ENCODE data around the gene SLC8A3. TPM values are rescaled to one million over a fixed set of nuclear protein-coding genes. Genes with fewer than 3 reads are reported as not detected.

The SLC8A3 gene
- total RNA-seq, 1 donor from 2014 or later, result not detected

GRCh38 chr14:70067810-70068209, 120.9 kb downstream of the SLC8A3 start:
- H3K9me3 Mint-ChIP-seq (ENCODE audit: unreplicated experiment), result no peaks in the 10 kb centered on the region
- peaks cover 1% of the 10 kb centered on the region for H3K27me3 Mint-ChIP-seq (ENCODE audit: unreplicated experiment)
- no peak overlapping the region for H3K27ac Mint-ChIP-seq (ENCODE audit: unreplicated experiment)
- H3K4me1 Mint-ChIP-seq (ENCODE audit: unreplicated experiment), result no peaks in the 10 kb centered on the region
- no peak for TF ChIP-seq CTCF (IDR thresholded peaks at IDR 0.05)
- H3K36me3 Mint-ChIP-seq (ENCODE audit: unreplicated experiment), result no peaks in the 10 kb centered on the region
- H3K4me3 Mint-ChIP-seq (ENCODE audit: unreplicated experiment), result no peak overlapping the region
- no peak for DNase-seq (ENCODE audit: extremely low spot score, unreplicated experiment)

GRCh38 chr14:70064136-70064865, 124.5 kb downstream of the SLC8A3 start:
- Mint-ChIP-seq H3K36me3 (ENCODE audit: unreplicated experiment) (no peaks in the 10 kb centered on the region), H3K9me3 (ENCODE audit: unreplicated experiment) (no peaks in the 10 kb centered on the region), H3K27me3 (ENCODE audit: unreplicated experiment) (no peaks in the 10 kb centered on the region), H3K4me1 (ENCODE audit: unreplicated experiment) (no peaks in the 10 kb centered on the region), H3K4me3 (ENCODE audit: unreplicated experiment) (no peak overlapping the region), H3K27ac (ENCODE audit: unreplicated experiment) (no peak overlapping the region)
- no peak for DNase-seq (ENCODE audit: extremely low spot score, unreplicated experiment)
- TF ChIP-seq CTCF (IDR thresholded peaks at IDR 0.05), result no peak

- Mint-ChIP-seq H3K4me1 (ENCODE audit: unreplicated experiment) (no peaks in the 10 kb centered on the region), H3K27ac (ENCODE audit: unreplicated experiment) (no peak overlapping the region), H3K36me3 (ENCODE audit: unreplicated experiment) (no peaks in the 10 kb centered on the region), H3K4me3 (ENCODE audit: unreplicated experiment) (no peak overlapping the region), H3K27me3 (ENCODE audit: unreplicated experiment) (no peaks in the 10 kb centered on the region), H3K9me3 (ENCODE audit: unreplicated experiment) (no peaks in the 10 kb centered on the region)
- TF ChIP-seq CTCF (IDR thresholded peaks at IDR 0.05), result no peak
- DNase-seq (ENCODE audit: extremely low spot score, unreplicated experiment), result no peak
These were observed 127.6 kb downstream of the SLC8A3 start for GRCh38 chr14:70061108-70061507.

- H3K27ac Mint-ChIP-seq (ENCODE audit: unreplicated experiment), result no peak overlapping the region
- H3K9me3 Mint-ChIP-seq (ENCODE audit: unreplicated experiment), result no peaks in the 10 kb centered on the region
- no peak overlapping the region for H3K4me3 Mint-ChIP-seq (ENCODE audit: unreplicated experiment)
- no peak for DNase-seq (ENCODE audit: extremely low spot score, unreplicated experiment)
- H3K4me1 Mint-ChIP-seq (ENCODE audit: unreplicated experiment), result no peaks in the 10 kb centered on the region
- TF ChIP-seq CTCF (IDR thresholded peaks at IDR 0.05), result no peak
- no peaks in the 10 kb centered on the region for H3K27me3 Mint-ChIP-seq (ENCODE audit: unreplicated experiment)
- H3K36me3 Mint-ChIP-seq (ENCODE audit: unreplicated experiment), result no peaks in the 10 kb centered on the region
These were observed 129.2 kb downstream of the SLC8A3 start for GRCh38 chr14:70059545-70059944.

GRCh38 chr14:70057519-70058136, 131.1 kb downstream of the SLC8A3 start:
- no peak overlapping the region for H3K4me3 Mint-ChIP-seq (ENCODE audit: unreplicated experiment)
- no peaks in the 10 kb centered on the region for H3K36me3 Mint-ChIP-seq (ENCODE audit: unreplicated experiment)
- no peak for DNase-seq (ENCODE audit: extremely low spot score, unreplicated experiment)
- H3K27me3 Mint-ChIP-seq (ENCODE audit: unreplicated experiment), result no peaks in the 10 kb centered on the region
- no peak overlapping the region for H3K27ac Mint-ChIP-seq (ENCODE audit: unreplicated experiment)
- TF ChIP-seq CTCF (IDR thresholded peaks at IDR 0.05), result no peak
- H3K9me3 Mint-ChIP-seq (ENCODE audit: unreplicated experiment), result no peaks in the 10 kb centered on the region
- no peaks in the 10 kb centered on the region for H3K4me1 Mint-ChIP-seq (ENCODE audit: unreplicated experiment)
